Esophagus muscularis mucosa (tissue), 4 donors: ENCODE measurements around the gene ZFP1.

Experiments
- CTCF ChIP-seq, 3 experiments: fragments of 200-600 bp in 2 of 3; fragments of 450-650 bp in 1 of 3; sonication (generic) in 2 of 3; IDR thresholded peaks; one replicate each; pipeline ENCODE4 v1.5.1; 2017 to 2019; ENCODE audit warnings: antibody characterized with exemption in 3 of 3, mild to moderate bottlenecking in 2 of 3, moderate library complexity in 1 of 3
- EP300 ChIP-seq: sonication (generic); formaldehyde crosslinking; IDR thresholded peaks from one replicate; pipeline ENCODE4 v1.6.1; 2017; ENCODE audit warnings: antibody characterized with exemption
- POLR2A ChIP-seq: fragments of 450-650 bp; IDR thresholded peaks from one replicate; pipeline ENCODE4 v1.6.1; 2017; ENCODE audit warnings: antibody characterized with exemption, moderate library complexity, mild to moderate bottlenecking, low read depth
- POLR2AphosphoS5 ChIP-seq, 2 donors: sonication (generic); formaldehyde crosslinking; IDR thresholded peaks; one replicate each; pipeline ENCODE4 v1.6.1; 2017; ENCODE audit warnings: antibody characterized with exemption in 2 of 2

DNA sequence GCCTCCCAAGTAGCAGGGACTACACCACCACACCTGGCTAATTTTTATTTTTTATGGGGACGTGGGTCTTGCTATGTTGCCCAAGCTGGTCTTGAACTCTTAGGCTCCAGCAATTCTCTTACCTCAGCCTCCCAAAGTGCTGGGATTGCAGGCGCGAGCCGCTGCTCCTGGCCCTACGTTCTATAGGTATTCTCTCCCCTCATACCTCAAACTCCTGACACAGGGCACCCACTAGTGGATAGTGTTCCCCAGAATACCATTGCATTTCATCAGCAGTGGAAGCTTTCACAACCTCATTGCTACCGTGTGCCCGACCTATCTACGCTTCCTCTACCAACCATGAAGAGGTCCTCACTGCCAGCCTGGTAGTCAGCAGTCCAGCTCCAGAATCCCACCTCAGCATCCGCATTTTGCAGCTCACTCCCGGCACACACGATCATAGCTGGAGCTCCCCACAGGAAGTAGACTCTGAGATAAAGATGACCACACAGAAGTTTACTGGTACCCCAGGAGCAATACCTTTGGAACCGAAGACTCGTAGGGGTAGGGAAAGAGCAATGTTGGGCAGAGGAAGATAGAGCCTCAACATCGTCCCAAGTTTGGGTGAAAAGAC is 49.3 kb downstream of the ZFP1 start:
- no peak for TF ChIP-seq EP300
- TF ChIP-seq POLR2AphosphoS5 (IDR thresholded peaks at IDR 0.05), result no peak
- TF ChIP-seq CTCF (IDR thresholded peaks at IDR 0.05), result no peak
- no peak for TF ChIP-seq POLR2A
